ENCODE measurements around the gene SLC25A4.

- TF ChIP-seq CTCF (IDR thresholded peaks at IDR 0.05) (no peak), POLR2AphosphoS5 (IDR thresholded peaks at IDR 0.05) (no peak), EP300 (IDR thresholded peaks at IDR 0.05) (no peak), POLR2A (IDR thresholded peaks at IDR 0.05; ENCODE audit: low read depth) (no peak)
These were observed 34.4 kb upstream of the SLC25A4 start for GRCh38 chr4:185108669-185109068.

Measured in esophagus muscularis mucosa (tissue), 4 donors.